ENCODE measurements around the gene PRPF40B.

Gene PRPF40B

GRCh38 chr12:49652921-49653520 lies 29.7 kb downstream of the PRPF40B start:
- no peak for TF ChIP-seq CTCF (IDR thresholded peaks at IDR 0.05; ENCODE audit: control extremely low read depth, extremely low read depth, low read depth, missing control alignments)
- ChIA-PET POLR2A (no interaction called here), CTCF (interaction anchor here (1.8 to 17.0 kb wide), 7 partner anchors 10 to 88 kb away, joined by 5 to 350 read pairs (median 13); partner anchors contain the start of genes FMNL3 and TMBIM6)
- DNase-seq (ENCODE audit: extremely low spot score), result no peak

DNA sequence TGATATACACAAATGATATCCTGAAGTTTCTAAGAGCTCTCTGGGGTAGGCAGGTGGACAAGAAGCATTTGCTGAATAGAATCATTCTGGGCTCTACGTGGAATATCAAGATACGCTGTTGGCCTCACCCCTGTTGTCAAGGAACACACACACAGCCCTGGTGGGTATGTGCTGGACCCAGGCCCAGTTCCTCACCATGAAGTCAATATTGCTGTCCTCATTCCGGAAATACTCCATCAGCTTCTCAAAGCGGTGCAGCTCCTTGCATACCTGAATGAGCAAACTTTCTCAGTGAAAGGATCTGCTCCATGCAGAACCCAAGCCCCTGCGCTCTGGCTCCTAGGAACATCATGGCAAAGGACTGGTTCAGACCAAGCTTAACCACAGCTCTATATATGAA lies 31.4 kb downstream of the PRPF40B start:
- no peak for DNase-seq (ENCODE audit: extremely low spot score)
- POLR2A ChIA-PET, result no interaction called here
- TF ChIP-seq CTCF (IDR thresholded peaks at IDR 0.05; ENCODE audit: control extremely low read depth, extremely low read depth, low read depth, missing control alignments), result no peak
- CTCF ChIA-PET, result interaction anchor here (0.8 to 17.0 kb wide), 13 partner anchors 9 to 296 kb away, joined by 3 to 350 read pairs (median 5); partner anchors contain the start of genes FMNL3 and TMBIM6

DNA sequence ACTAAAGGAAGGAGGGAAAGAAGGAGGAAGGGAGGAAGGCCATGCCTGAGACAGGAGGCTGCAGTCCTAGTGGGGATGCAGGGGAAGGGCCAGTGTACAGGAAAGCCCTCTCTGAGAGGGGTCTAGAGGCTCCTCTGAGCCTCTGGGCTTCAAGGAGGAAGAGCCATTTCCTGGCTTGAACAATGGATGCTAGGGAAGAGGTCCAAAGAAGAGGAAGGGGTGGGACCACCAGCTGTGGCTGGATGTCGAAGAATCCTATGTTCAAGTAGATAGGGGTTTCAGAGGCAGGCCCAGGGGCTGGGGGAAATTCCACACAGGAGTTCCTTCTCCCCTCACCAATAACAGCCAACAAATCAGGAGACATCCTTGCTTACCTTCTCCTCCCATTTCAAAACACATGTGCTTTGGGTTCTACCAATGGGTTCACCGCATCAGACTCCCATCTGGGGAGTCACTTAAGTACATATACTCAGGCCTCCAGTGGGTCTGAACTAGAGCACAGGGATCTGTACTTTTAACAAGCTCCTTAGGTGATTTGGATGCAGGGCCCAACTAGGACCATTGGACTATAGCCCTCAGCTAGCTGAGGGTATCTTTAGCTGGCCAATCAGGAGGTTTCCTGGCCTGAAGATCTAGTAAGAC lies 32.4 kb downstream of the PRPF40B start:
- DNase-seq (ENCODE audit: extremely low spot score), result no peak
- TF ChIP-seq CTCF (IDR thresholded peaks at IDR 0.05; ENCODE audit: control extremely low read depth, extremely low read depth, low read depth, missing control alignments), result no peak
- CTCF ChIA-PET, result interaction anchor here (0.6 to 17.0 kb wide), 12 partner anchors 8 to 107 kb away, joined by 3 to 350 read pairs (median 4); partner anchors contain the start of gene FMNL3
- POLR2A ChIA-PET, result no interaction called here

DNA sequence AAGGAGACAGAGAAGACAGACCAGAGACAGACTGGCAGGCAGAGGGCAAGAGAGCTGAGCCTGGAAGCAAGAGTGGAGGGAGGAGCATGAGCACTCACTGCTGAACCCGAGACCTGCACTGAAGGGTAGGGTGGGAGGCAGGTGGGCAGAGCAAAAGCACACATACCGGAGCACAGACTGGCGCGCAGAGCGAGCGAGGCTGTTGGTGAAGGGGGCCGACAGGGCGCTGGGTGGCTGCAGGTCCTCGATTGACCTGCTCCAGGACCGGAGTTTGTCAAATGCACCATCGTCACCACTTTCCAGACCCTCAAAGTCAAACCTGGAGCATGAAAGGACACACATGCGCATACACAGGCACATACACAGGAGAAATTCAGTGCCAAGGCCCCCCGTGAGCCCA lies 34.9 kb downstream of the PRPF40B start:
- DNase-seq (ENCODE audit: extremely low spot score), result no peak
- TF ChIP-seq CTCF (IDR thresholded peaks at IDR 0.05; ENCODE audit: control extremely low read depth, extremely low read depth, low read depth, missing control alignments), result no peak
- POLR2A ChIA-PET, result no interaction called here
- CTCF ChIA-PET, result interaction anchor here (1.4 to 4.9 kb wide), 3 partner anchors 9 to 14 kb away, joined by 5 to 25 read pairs (median 8); no protein-coding TSS in a partner anchor

DNA sequence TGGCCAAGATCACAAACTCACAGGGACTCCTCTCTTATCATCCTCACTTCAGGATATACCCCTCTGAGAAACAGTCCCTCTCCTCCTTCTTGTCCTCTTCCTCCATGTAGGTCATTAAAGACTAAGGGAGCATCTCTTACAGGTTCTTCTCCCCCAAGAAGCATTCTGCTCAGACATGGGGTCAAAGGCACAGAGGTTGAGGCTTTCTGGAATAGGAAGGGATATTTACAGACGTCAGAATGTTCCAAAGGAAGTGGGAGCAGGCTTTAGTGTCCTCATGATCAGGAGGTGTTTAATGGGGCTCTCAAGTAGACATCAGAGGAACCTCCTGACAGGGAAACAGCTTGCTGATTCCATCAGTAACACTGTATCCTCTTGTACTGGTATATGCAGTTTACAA lies 36.4 kb downstream of the PRPF40B start:
- POLR2A ChIA-PET, result no interaction called here
- no peak for TF ChIP-seq CTCF (IDR thresholded peaks at IDR 0.05; ENCODE audit: control extremely low read depth, extremely low read depth, low read depth, missing control alignments)

DNA sequence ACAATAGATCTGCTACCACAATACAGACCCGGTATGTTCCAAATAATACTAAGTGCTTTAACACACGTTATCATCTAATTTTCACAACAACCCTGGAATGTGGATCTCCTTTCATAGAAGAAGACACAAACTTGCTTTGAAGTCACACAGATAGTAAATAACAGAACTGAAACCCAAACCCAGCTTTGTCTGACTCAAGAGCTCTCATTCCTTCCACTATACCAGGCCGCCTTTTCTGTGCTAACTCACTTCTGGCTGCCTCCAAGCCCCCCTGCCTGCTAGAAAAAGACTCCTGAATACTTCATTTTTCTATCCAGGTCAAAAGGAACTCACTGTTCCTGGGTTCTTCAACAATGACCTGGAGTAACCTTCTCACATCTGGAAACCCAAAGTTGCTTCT lies 37.8 kb downstream of the PRPF40B start:
- POLR2A ChIA-PET, result interaction anchor here (0.6 to 0.7 kb wide), 3 partner anchors 26 to 957 kb away, joined by 3 read pairs; no protein-coding TSS in a partner anchor
- DNase-seq (ENCODE audit: extremely low spot score), result peak; percentile 67
- no peak for TF ChIP-seq CTCF (IDR thresholded peaks at IDR 0.05; ENCODE audit: control extremely low read depth, extremely low read depth, low read depth, missing control alignments)
- CTCF ChIA-PET, result interaction anchor here (0.7 to 5.2 kb wide), 13 partner anchors 9 to 80 kb away, joined by 3 to 25 read pairs (median 6); partner anchors contain the start of gene TMBIM6

More for the DNA sequence above, 36.4 kb downstream of the PRPF40B start:
- DNase-seq (ENCODE audit: extremely low spot score), result no peak
- CTCF ChIA-PET, result interaction anchor here (1.3 to 5.2 kb wide), 8 partner anchors 10 to 81 kb away, joined by 4 to 25 read pairs (median 6); partner anchors contain the start of genes PRPF40B and TMBIM6

All from GM10248 (cell line).